Measurements from ENCODE around the gene SH3PXD2A.

GRCh38 chr10:103700436-103700715 lies 155.0 kb downstream of the SH3PXD2A start:
- TF ChIP-seq IKZF2 (IDR thresholded peaks at IDR 0.05) (no peak), CTCF (IDR thresholded peaks at IDR 0.05 in 2 of 3, conservative IDR thresholded peaks at IDR 0.05 in 1 of 3; ENCODE audit: control insufficient read depth in 2 of 3, extremely low read depth in 1 of 3, insufficient read depth in 1 of 3, low read depth in 3 of 3, low read length in 3 of 3) (no peak), ZNF274 (IDR thresholded peaks at IDR 0.05; ENCODE audit: insufficient read depth, insufficient read length) (no peak), POLR2AphosphoS5 (IDR thresholded peaks at IDR 0.05; ENCODE audit: low read length) (no peak), JUNB (IDR thresholded peaks at IDR 0.05) (no peak), POLR2A (IDR thresholded peaks at IDR 0.05; ENCODE audit: low read depth, low read length) (no peak), CREB1 (IDR thresholded peaks at IDR 0.05; ENCODE audit: low read depth) (no peak), TCF12 (IDR thresholded peaks at IDR 0.05; ENCODE audit: low read depth, low read length) (no peak), FOXK2 (IDR thresholded peaks at IDR 0.05) (no peak)
- TF ChIP-seq, protein P1, sequence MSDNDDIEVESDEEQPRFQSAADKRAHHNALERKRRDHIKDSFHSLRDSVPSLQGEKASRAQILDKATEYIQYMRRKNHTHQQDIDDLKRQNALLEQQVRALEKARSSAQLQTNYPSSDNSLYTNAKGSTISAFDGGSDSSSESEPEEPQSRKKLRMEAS (IDR thresholded peaks at IDR 0.05; ENCODE audit: low read depth, low read length) = no peak

Data from GM12878 (cell line).